HG02623 (cell line): ENCODE measurements around the gene DOCK3.
"Not testable (repeated sequence)": the region's sequence is repeated elsewhere in the genome, so short reads cannot be mapped to it uniquely, and the experiment has no call there.

ENCODE experiments used
- ATAC-seq: cut with Tn5 transposase; IDR thresholded peaks from one replicate; pipeline ENCODE4 v1.9.1; 2021; ENCODE audit warnings: moderate library complexity; ENCODE audit not compliant: unreplicated experiment

Gene DOCK3

GRCh38 chr3:51092141-51092540, 417.4 kb downstream of the DOCK3 start:
- not testable (repeated sequence) for ATAC-seq

GRCh38 chr3:51094838-51095237, 420.1 kb downstream of the DOCK3 start:
- ATAC-seq = not testable (repeated sequence)

DNA sequence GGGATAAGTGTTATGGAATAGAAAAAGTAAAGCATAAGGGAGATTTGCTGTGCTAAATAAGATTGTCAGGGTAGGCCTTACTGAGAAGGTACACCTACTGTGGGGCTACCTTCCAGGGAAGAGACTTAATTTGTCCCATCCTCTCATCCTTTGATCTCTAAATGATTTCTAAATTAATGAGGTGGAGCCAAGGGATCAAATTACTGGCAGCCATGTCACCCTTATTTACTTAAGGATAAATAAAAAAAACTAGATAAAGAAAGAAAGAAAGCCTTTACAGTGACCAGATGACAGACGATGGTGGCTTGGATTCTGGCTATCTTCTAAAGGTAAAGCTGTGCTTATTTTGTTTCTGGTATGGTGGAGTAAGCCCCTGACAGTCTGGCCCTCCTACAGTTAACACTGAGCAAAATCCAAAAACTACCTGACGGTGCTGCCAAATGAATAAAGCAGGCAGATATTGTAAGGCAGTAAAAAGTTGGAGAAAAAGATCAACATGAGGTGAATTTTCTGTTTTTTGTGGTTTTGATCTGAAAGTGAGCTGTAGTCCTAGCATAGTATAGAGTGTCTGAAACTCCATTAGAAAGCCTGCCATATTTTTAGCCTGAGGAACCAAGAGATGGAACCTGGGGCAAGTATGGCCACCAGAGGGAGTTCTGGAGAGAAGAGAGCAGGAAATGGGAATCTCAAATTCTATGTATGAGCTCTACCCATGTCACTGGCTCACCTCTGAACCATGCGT, 425.2 kb downstream of the DOCK3 start:
- ATAC-seq = no peak

- no peak for ATAC-seq
These were observed 425.8 kb downstream of the DOCK3 start for GRCh38 chr3:51100536-51100851.

- ATAC-seq = no peak
These were observed 427.7 kb downstream of the DOCK3 start for GRCh38 chr3:51102396-51102795.

DNA sequence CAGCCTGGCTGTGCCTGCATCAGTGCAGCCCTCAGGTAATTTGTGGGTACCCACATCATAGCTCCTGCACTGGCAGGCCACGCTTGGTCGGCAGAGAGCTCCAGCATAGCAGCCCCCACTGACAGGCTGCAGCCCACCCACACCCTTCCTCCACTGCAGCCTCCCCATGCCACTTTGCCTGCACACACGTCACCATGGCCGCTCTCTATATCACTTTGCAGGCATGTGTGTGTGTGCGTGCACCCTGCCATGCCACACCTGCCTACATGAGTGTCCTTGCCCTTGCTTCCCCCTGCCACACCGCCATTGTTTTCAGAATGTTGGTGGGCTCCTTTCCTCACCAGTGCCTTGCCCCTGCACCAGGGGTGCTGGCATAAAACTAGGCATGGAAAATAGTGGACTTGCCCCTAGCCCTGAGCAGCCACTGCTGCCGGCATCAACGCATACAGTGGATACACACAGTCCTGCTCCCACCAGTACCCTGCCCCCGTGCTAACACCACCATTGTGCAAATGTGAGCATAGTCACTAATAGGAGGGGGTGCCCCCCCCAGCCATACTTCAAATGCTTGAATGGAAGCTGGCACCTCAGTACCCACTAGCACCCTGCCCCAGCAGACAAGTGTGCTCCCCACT, 431.6 kb downstream of the DOCK3 start:
- no peak for ATAC-seq

DNA sequence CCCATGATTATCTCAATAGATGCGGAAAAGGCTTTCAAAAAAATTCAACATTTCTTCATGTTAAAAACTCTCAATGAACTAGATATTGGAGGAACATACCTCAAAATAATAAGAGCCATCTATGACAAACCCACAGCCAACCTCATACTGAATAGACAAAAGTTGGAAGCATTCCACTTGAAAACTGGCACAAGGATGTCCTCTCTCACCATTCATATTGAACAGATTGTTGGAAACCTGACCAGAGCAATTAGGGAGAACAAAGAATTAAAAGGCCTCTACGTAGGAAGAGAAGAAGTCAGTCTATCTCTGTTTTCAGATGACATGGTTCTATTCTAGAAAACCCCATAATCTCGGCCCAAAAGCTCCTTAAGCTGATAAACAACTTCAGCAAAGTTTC, 435.9 kb downstream of the DOCK3 start:
- ATAC-seq = no peak

- no peak for ATAC-seq
These were observed 448.2 kb downstream of the DOCK3 start for GRCh38 chr3:51122944-51123343.

GRCh38 chr3:51123531-51123930, 448.8 kb downstream of the DOCK3 start:
- no peak for ATAC-seq

DNA sequence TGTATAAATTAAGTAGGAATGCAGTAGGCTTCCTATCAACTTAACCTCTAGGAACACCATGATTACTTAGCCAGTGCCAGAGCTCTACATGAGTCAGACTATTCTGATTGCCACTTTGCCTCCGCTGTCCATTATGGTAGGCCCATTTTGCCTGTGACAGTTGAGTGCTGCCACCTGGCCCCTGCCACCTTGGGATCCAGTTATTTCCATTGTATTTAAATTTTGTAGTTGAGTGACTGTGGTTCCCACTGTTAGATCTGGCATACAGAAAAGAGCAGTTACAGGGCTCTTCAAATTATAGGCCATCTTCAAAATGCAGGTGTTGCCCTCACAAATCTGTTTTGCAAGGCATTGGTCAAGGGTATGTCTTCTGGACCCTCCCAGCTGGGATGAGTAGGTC, 456.9 kb downstream of the DOCK3 start:
- not testable (repeated sequence) for ATAC-seq

- ATAC-seq = no peak
These were observed 463.0 kb downstream of the DOCK3 start for GRCh38 chr3:51137715-51138114.

- no peak for ATAC-seq
These were observed 464.9 kb downstream of the DOCK3 start for GRCh38 chr3:51139616-51140015.

- no peak for ATAC-seq
These were observed 466.8 kb downstream of the DOCK3 start for GRCh38 chr3:51141573-51141972.

DNA sequence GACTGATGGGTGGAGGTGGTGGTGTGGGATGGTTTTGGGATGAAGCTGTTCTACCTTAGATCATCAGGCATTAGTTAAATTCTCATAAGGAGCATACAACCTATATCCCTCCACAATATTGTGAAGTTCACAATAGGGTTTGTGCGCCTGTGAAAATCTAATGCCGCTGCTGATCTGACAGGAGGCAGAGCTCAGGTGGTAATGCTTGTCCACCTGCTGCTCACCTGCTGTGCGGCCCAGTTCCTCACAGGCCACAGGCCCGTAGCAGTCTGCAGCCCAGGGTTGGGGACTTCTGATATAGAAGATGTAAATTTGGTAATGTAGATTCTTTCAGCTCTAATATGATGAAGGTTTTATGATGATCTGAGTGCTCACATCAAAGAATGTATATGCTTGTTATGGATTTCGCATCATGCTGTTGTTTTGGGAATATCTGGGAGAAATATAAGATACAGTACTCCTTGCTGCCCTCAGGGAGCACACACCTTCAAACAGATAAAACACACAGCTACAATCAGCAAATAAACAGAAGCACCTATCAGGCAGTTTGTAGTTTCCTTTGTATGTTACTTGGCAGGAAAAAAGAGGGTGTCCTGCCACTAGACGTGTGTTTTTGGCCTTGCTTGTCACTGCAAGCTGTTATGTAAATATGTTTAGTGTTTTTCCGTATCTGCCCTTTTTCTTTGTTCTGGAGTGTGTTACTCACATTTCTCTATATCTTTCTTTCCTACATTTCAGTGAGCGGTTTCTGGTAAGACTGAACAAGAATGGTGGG, 471.3 kb downstream of the DOCK3 start:
- no peak for ATAC-seq

- no peak for ATAC-seq
These were observed 472.1 kb downstream of the DOCK3 start for GRCh38 chr3:51146781-51147180.

DNA sequence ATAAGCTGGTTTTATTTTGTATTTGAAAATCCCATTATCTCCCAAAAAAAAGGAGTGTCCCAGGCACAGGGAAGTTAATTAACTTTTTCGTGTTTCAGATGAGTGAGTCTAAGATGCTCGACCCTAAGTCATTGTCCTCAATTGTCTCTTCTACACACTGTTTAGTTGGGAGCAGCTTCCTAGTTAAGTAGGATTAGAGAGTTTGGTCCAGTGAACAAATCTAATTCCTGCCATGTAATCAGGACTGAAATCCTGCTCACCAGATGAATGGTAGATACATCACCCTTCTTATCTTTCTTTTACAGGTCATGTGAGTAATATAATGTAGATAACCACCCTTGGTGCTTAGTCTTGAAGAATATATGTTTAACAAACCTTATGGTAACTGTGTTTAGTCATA, 481.4 kb downstream of the DOCK3 start:
- no peak for ATAC-seq

DNA sequence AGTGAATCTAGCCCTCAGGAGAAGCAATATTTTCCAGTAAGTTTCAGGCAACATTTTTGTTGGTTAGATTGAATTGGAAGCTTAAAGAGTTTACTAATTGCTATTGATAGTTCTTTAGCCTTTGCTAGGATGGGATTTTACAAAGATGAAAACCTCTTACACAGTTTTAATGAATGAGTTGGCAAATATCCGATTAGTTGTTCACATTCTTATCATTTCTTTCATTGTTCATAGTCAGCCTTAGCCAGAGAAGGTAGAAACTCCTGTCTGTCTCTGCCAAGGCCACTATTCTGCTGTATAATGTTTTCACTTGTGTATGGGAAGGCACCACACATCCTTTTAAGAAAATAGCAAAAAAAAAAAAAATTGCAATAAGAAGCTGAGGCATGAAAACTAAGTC, 488.3 kb downstream of the DOCK3 start:
- no peak for ATAC-seq

DNA sequence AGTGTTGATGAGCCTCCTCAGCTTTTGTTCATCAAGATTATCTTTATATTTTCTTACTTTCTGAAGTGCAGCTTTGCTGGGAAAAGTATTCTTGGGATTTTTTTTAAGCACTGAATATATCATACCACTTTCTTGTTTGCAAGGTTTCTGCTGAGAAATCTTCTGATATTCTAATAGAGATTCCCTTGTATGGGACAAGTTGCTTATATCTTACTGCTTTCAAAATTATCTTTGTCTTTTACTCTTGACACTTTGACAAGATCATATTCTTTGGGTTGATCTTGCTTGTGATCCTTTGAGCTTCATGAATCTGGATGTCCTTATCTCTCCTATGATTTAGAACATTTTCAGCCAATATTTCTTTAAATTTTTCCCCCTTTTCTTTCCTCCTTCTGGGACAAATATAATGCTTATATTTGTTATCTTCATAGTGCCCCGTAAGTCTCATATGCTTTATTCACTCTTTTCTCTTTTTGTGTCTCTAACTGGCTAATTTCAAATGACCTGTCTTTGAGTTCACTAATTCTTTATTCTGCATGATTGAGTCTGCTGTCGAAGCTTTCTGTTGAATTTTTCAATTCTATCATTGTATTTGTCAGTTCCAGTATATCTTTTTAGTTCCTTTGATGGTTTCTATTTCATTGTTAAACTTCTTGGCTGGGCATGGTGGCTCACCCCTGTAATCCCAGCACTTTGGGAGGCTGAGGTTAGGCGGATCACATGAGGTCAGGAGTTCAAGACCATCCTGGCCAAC, 499.0 kb downstream of the DOCK3 start:
- no peak for ATAC-seq

DNA sequence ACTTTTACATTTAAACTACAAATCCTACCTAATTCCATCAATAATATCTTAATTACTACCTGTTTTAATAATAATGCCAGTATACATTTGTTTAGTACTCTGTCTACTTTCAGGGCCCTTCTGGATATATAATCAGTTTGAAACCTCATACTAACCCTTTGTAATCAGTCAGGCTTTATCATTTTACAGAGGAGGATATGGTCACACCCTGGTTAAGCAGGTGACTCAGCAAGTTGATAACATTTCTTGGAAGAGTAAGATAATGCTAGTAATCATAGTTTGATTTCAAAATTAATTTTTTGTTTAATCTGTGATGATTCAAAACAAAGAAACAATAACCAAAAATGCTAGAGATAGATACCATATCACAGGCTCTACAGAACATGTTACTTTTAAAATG, 502.2 kb downstream of the DOCK3 start:
- ATAC-seq = no peak

GRCh38 chr3:51186446-51186845, 511.7 kb downstream of the DOCK3 start:
- not testable (repeated sequence) for ATAC-seq

DNA sequence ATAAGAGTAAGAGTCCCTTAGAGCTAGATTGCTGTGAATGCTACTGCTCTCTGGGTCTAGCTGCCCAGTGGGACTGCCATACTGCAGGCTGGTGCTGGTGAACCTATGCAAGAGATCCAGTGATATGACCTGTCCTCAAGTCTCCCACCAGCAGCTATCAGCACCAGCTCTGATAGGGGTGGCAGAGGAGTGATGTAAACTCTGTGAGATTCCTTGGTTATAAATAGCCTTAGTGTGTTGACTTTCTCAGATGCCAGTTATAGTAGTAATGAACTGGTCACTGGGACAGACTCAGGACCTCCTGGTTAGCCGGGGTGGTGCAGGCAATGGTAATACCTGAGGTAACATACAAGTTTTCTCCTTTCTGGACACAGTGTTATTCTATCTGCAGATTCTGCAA, 515.5 kb downstream of the DOCK3 start:
- ATAC-seq = no peak
